GM19023 (cell line): Measurements from ENCODE around the gene KLK1.
A peak's percentile ranks its signal among the peaks of the same experiment; 100 is the strongest.

Source experiments
- ATAC-seq: cut with Tn5 transposase; IDR thresholded peaks from one replicate; pipeline ENCODE4 v1.9.1; 2021; ENCODE audit warnings: mild to moderate bottlenecking, moderate library complexity; ENCODE audit not compliant: unreplicated experiment

KLK1 gene

GRCh38 chr19:50836543-50837195, 13.1 kb upstream of the KLK1 start:
- no peak for ATAC-seq

GRCh38 chr19:50835785-50836542, 12.4 kb upstream of the KLK1 start:
- peak; percentile 81 for ATAC-seq

GRCh38 chr19:50835103-50835784, 11.7 kb upstream of the KLK1 start:
- no peak for ATAC-seq

GRCh38 chr19:50833802-50834167, 10.2 kb upstream of the KLK1 start:
- no peak for ATAC-seq

- ATAC-seq: no peak
Observed at GRCh38 chr19:50833117-50833801, 9.7 kb upstream of the KLK1 start, which contains the start of gene KLK15. TSS of gene KLK15 (minus strand) at chr19:50833574. CDS start at chr19:50831492, 2,082 bp downstream.

- ATAC-seq: no peak
Observed at GRCh38 chr19:50832666-50833065, 9.1 kb upstream of the KLK1 start.

- ATAC-seq: no peak
Observed at GRCh38 chr19:50831026-50831396, 7.4 kb upstream of the KLK1 start.

GRCh38 chr19:50830266-50831025, 6.9 kb upstream of the KLK1 start:
- ATAC-seq: no peak

- no peak for ATAC-seq
Observed at GRCh38 chr19:50829801-50830200, 6.2 kb upstream of the KLK1 start.

GRCh38 chr19:50827476-50827875, 3.9 kb upstream of the KLK1 start:
- ATAC-seq: no peak

- no peak for ATAC-seq
Observed at GRCh38 chr19:50826492-50827240, 3.1 kb upstream of the KLK1 start.

- no peak for ATAC-seq
Observed at GRCh38 chr19:50822661-50823208, 852 bp downstream of the KLK1 start.

- ATAC-seq: no peak
Observed at GRCh38 chr19:50821622-50822021, 2.0 kb downstream of the KLK1 start.

GRCh38 chr19:50821248-50821612, 2.4 kb downstream of the KLK1 start:
- no peak for ATAC-seq

GRCh38 chr19:50820549-50821247, 2.9 kb downstream of the KLK1 start:
- no peak for ATAC-seq

GRCh38 chr19:50820086-50820485, 3.5 kb downstream of the KLK1 start:
- ATAC-seq: no peak

- ATAC-seq: no peak
Observed at GRCh38 chr19:50819636-50820035, 4.0 kb downstream of the KLK1 start.

- no peak for ATAC-seq
Observed at GRCh38 chr19:50818859-50819472, 4.6 kb downstream of the KLK1 start.
